Right cardiac atrium (tissue), 5 donors: ENCODE measurements around the gene DNAJB2. TPM values are rescaled to one million over a fixed set of nuclear protein-coding genes. Genes with fewer than 3 reads are reported as not detected.
"Not testable (repeated sequence)": the region's sequence is repeated elsewhere in the genome, so short reads cannot be mapped to it uniquely, and the experiment has no call there.

Experiments used
- ATAC-seq, 2 donors: fragments of 200-7000 bp; cut with Tn5 transposase; one replicate each; pipeline versions ENCODE4 v1.8.0 to v1.9.1; 2020; ENCODE audit warnings: moderate library complexity in 2 of 2, mild to moderate bottlenecking in 1 of 2
- DNase-seq, 3 donors: peaks; one replicate each; pipeline ENCODE4 v3.0.0-alpha.2; 2020
- H3K27ac ChIP-seq: one replicate; pipeline ENCODE4 v1.5.1; 2013; ENCODE audit warnings: mild to moderate bottlenecking, low read length, control low read depth, moderate library complexity
- H3K27me3 ChIP-seq: one replicate; pipeline ENCODE4 v1.6.1; 2013; ENCODE audit not compliant: control insufficient read depth, insufficient read depth
- H3K4me1 ChIP-seq: one replicate; pipeline ENCODE4 v1.6.1; 2013; ENCODE audit warnings: low read length; ENCODE audit not compliant: control insufficient read depth, insufficient read depth
- H3K4me3 ChIP-seq: one replicate; pipeline ENCODE4 v1.5.1; 2013; ENCODE audit warnings: low read length, control low read depth
- H3K9me3 ChIP-seq: one replicate; pipeline ENCODE4 v1.6.1; 2013; ENCODE audit warnings: low read length; ENCODE audit not compliant: control insufficient read depth
- WGBS: extraction: QIAGEN DNeasy Blood & Tissue Kit; methylation state at CpG from one replicate; pipeline ENCODE4 v1.1.7; 2013; 5-methylcytosine and 5-hydroxymethylcytosine counted together
- intact Hi-C, 4 donors: fragments of 100-400 bp; cut with DNase I; formaldehyde crosslinking; loops; one replicate each; pipeline versions ENCODE4 v1.11.0 to v1.14.0; 2022 to 2023
- polyA plus RNA-seq: library from polyadenylated mRNA; stranded (reverse); fragments of 200-250 nt; gene quantifications from one replicate; pipeline ENCODE4 v1.2.3, GENCODE V29; 2013
- total RNA-seq, 4 donors: library from RNA; stranded (reverse); fragmentation: NEBNext Ultra II Directional; extraction: Animal tissue kit (Norgen Biotek cat#: 25700); gene quantifications; one replicate each; pipeline ENCODE4 v1.2.1, GENCODE V29; 2021
- donor health status: healthy with polysubstance abuse.
- donor health status: DM: no; HTN: yes; CAD: no.
- donor health status: DM: no; HTN: no; CAD: no.
- donor health status: DM: no; HTN: yes; CAD: no; lungs with severe emphysema.
- donor health status: DM: yes; HTN: yes; CAD: no.

DNAJB2 gene
- total and polyA plus RNA-seq, 5 donors, result 43.9 to 78.7 (median 64.7) TPM

- Histone ChIP-seq H3K9me3 (no peaks in the 10 kb centered on the region), H3K4me1 (no peaks in the 10 kb centered on the region), H3K27ac (no peak overlapping the region), H3K27me3 (no peaks in the 10 kb centered on the region), H3K4me3 (no peak overlapping the region)
- DNase-seq, result peak; percentile 47 to 60 (median 53)
- 64% methylated on average over 17 of the region's 17 CpGs for WGBS
- peak; percentile 19 to 21 for ATAC-seq
- intact Hi-C loops, result no loop called here
These were observed 6.8 kb downstream of the DNAJB2 start for GRCh38 chr2:219285894-219286425.

GRCh38 chr2:219286436-219287115 lies 7.4 kb downstream of the DNAJB2 start:
- Histone ChIP-seq H3K27me3 (no peaks in the 10 kb centered on the region), H3K4me3 (no peak overlapping the region), H3K4me1 (no peaks in the 10 kb centered on the region), H3K9me3 (no peaks in the 10 kb centered on the region), H3K27ac (no peak overlapping the region)
- peak in 2 of 3 donors; percentile 55 to 64 for DNase-seq
- intact Hi-C loops, result no loop called here
- peak in 1 of 2 donors; percentile 4 for ATAC-seq
- 76% methylated on average over 12 of the region's 12 CpGs for WGBS

- intact Hi-C loops, H3K27me3 ChIP-seq, H3K4me3 ChIP-seq, ATAC-seq, H3K27ac ChIP-seq, H3K4me1 ChIP-seq, DNase-seq, H3K9me3 ChIP-seq: not testable (repeated sequence)
- WGBS, result 82% methylated on average over 6 of the region's 6 CpGs
These were observed 7.9 kb downstream of the DNAJB2 start for GRCh38 chr2:219287116-219287440.

- Histone ChIP-seq H3K4me3 (no peak overlapping the region), H3K9me3 (no peaks in the 10 kb centered on the region), H3K27ac (no peak overlapping the region), H3K27me3 (no peaks in the 10 kb centered on the region), H3K4me1 (no peaks in the 10 kb centered on the region)
- WGBS, result 77% methylated on average over 10 of the region's 10 CpGs
- ATAC-seq (no peak), DNase-seq (no peak)
- intact Hi-C loops, result no loop called here
These were observed 8.6 kb downstream of the DNAJB2 start for GRCh38 chr2:219287580-219288265.

GRCh38 chr2:219289195-219289536 lies 10.0 kb downstream of the DNAJB2 start:
- 56% methylated on average over 6 of the region's 6 CpGs for WGBS
- H3K9me3 ChIP-seq, result no peaks in the 10 kb centered on the region
- ATAC-seq, result no peak
- intact Hi-C loops, result no loop called here
- no peak overlapping the region for H3K4me3 ChIP-seq
- H3K4me1 ChIP-seq, result no peaks in the 10 kb centered on the region
- peak in 1 of 3 donors; percentile 22 for DNase-seq
- peak overlapping the region; percentile 20 for H3K27ac ChIP-seq
- no peaks in the 10 kb centered on the region for H3K27me3 ChIP-seq

- DNase-seq (peak; percentile 83 to 93 (median 92)), ATAC-seq (peak; percentile 72 to 76)
- intact Hi-C loops, result loop anchor here in 3 of 4 donors (5.0 to 10.0 kb wide), 3 partner anchors 45 to 125 kb away; partner anchors contain the start of genes GLB1L (in 1 of the 3), NHEJ1 (in 1 of the 3) and STK16 (in 1 of the 3)
- H3K27ac ChIP-seq, result peak overlapping the region; percentile 20
- H3K4me3 ChIP-seq, result no peak overlapping the region
- H3K9me3 ChIP-seq, result no peaks in the 10 kb centered on the region
- H3K27me3 ChIP-seq, result no peaks in the 10 kb centered on the region
- 36% methylated on average over 16 of the region's 16 CpGs for WGBS
- H3K4me1 ChIP-seq, result no peaks in the 10 kb centered on the region
These were observed 10.6 kb downstream of the DNAJB2 start for GRCh38 chr2:219289537-219290361.

GRCh38 chr2:219290381-219291171 lies 11.4 kb downstream of the DNAJB2 start:
- Histone ChIP-seq H3K9me3 (no peaks in the 10 kb centered on the region), H3K4me1 (no peaks in the 10 kb centered on the region), H3K27ac (no peak overlapping the region), H3K27me3 (no peaks in the 10 kb centered on the region), H3K4me3 (no peak overlapping the region)
- 84% methylated on average over 16 of the region's 16 CpGs for WGBS
- ATAC-seq (no peak), DNase-seq (no peak)
- intact Hi-C loops, result loop anchor here in 3 of 4 donors (5.0 to 10.0 kb wide), 3 partner anchors 46 to 126 kb away; partner anchors contain the start of genes GLB1L (in 1 of the 3), NHEJ1 (in 1 of the 3) and STK16 (in 1 of the 3)

- DNase-seq, result no peak
- Histone ChIP-seq H3K4me1 (no peaks in the 10 kb centered on the region), H3K27ac (no peak overlapping the region), H3K9me3 (no peaks in the 10 kb centered on the region), H3K4me3 (no peak overlapping the region), H3K27me3 (no peaks in the 10 kb centered on the region)
- intact Hi-C loops, result loop anchor here in 3 of 4 donors (5.0 to 10.0 kb wide), 3 partner anchors 47 to 127 kb away; partner anchors contain the start of genes GLB1L (in 1 of the 3), NHEJ1 (in 1 of the 3) and STK16 (in 1 of the 3)
- 77% methylated on average over 7 of the region's 7 CpGs for WGBS
- no peak for ATAC-seq
These were observed 12.2 kb downstream of the DNAJB2 start for GRCh38 chr2:219291394-219291793.

GRCh38 chr2:219291910-219292490 lies 12.8 kb downstream of the DNAJB2 start:
- intact Hi-C loops, result loop anchor here in 3 of 4 donors (5.0 to 10.0 kb wide), 3 partner anchors 47 to 127 kb away; partner anchors contain the start of genes GLB1L (in 1 of the 3), NHEJ1 (in 1 of the 3) and STK16 (in 1 of the 3)
- 70% methylated on average over 4 of the region's 4 CpGs for WGBS
- ATAC-seq, result no peak

More at GRCh38 chr2:219291910-219292490, 12.8 kb downstream of the DNAJB2 start:
- Histone ChIP-seq H3K27me3 (no peaks in the 10 kb centered on the region), H3K4me3 (no peak overlapping the region), H3K4me1 (no peaks in the 10 kb centered on the region), H3K27ac (no peak overlapping the region), H3K9me3 (no peaks in the 10 kb centered on the region)
- DNase-seq, result peak in 1 of 3 donors; percentile 13
